Vagina (tissue), 2 donors: Measurements from ENCODE around the gene ZFYVE9. TPM values are rescaled to one million over a fixed set of nuclear protein-coding genes. Genes with fewer than 3 reads are reported as not detected.

Experiments used
- DNase-seq, 2 donors: peaks; one replicate each; pipeline ENCODE4 v3.0.0-alpha.2; 2017; ENCODE audit errors: extremely low spot score in 2 of 2
- H3K27ac ChIP-seq: fragments of 200-600 bp; sonication (generic); one replicate; pipeline ENCODE4 v1.5.1; 2019
- H3K27me3 ChIP-seq: fragments of 200-600 bp; sonication (generic); one replicate; pipeline ENCODE4 v1.5.1; 2019
- H3K36me3 ChIP-seq, 2 donors: fragments of 200-600 bp; sonication (generic); one replicate each; pipeline ENCODE4 v1.5.1; 2017 to 2019
- H3K4me1 ChIP-seq: fragments of 200-600 bp; sonication (generic); one replicate; pipeline ENCODE4 v1.5.1; 2019
- H3K4me3 ChIP-seq, 2 donors: fragments of 200-600 bp; sonication (generic); 1 replicate in 1 of 2; 2 replicates in 1 of 2; pipeline ENCODE4 v1.5.1; 2016 to 2019
- H3K9me3 ChIP-seq: fragments of 200-600 bp; sonication (generic); one replicate; pipeline ENCODE4 v1.5.1; 2019
- POLR2A ChIP-seq, 2 donors: fragments of 450-650 bp; IDR thresholded peaks; one replicate each; pipeline ENCODE4 v1.6.1; 2017; ENCODE audit warnings: antibody characterized with exemption in 2 of 2, mild to moderate bottlenecking in 2 of 2, moderate library complexity in 2 of 2
- POLR2AphosphoS5 ChIP-seq, 2 donors: sonication (generic); formaldehyde crosslinking; IDR thresholded peaks; one replicate each; pipeline ENCODE4 v1.9.0; 2017; ENCODE audit warnings: antibody characterized with exemption in 2 of 2, mild to moderate bottlenecking in 2 of 2, low read depth in 1 of 2; ENCODE audit not compliant: insufficient read depth in 1 of 2
- intact Hi-C: fragments of 100-400 bp; cut with DNase I; formaldehyde crosslinking; loops from one replicate; pipeline ENCODE4 v1.15.1; 2023
- total RNA-seq: library from RNA; depleted of rRNA; stranded (reverse); fragments of >200 nt; gene quantifications from one replicate; pipeline ENCODE4 v1.2.3, GENCODE V29; 2016
- TF ChIP-seq, protein P1 (sequence below), 3 experiments: fragments of 450-650 bp in 2 of 3; fragments of 200-600 bp in 1 of 3; sonication (generic) in 1 of 3; IDR thresholded peaks; one replicate each; pipeline ENCODE4 v1.5.1; 2017 to 2019; ENCODE audit warnings: antibody characterized with exemption in 3 of 3, mild to moderate bottlenecking in 2 of 3, moderate library complexity in 2 of 3

Gene ZFYVE9
- total RNA-seq, 1 donor from 2014 or later = 30.2 TPM

DNA sequence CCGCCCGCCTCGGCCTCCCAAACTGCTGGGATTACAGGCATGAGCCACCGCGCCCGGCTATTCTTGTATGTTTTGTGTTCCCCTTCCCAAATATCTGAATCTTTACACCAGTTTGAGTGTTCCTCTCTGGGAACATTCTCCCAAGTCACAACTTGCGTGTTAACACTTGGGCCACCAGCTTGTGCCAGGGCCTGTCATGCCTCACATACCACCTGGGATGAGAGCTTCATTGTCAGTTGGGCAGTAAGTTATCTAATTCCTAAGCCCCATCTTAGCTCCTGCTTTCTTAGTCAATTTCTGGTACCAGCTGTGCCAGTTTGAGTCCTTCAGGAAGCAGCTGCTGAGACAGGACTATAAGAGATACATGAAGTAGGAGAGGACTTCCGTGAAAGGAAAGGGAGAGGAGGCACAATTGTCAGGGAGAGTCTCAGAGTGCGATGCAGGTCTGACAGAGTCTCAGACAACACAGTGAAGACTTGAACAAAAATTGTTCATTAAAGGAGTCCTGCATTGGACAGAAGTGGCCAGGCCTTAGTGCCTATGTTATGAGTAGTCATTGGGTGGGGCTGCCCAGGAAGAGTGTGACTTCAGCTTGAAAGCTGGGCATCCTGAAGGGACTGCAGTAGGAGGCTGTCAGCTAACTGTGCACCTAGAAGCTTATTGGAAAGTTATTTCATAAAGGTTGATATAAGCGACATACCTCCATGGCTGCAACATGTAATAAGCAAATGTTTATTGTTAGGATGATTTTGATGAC is 17.3 kb downstream of the ZFYVE9 start:
- intact Hi-C loops = no loop called here
- Histone ChIP-seq H3K36me3 (no peaks in the 10 kb centered on the region), H3K9me3 (no peaks in the 10 kb centered on the region), H3K4me3 (no peak overlapping the region), H3K27ac (no peak overlapping the region), H3K4me1 (peaks cover 21% of the 10 kb centered on the region), H3K27me3 (no peaks in the 10 kb centered on the region)
- TF ChIP-seq POLR2AphosphoS5 (IDR thresholded peaks at IDR 0.05; ENCODE audit: insufficient read depth in 1 of 2, low read depth in 1 of 2) (no peak), POLR2A (IDR thresholded peaks at IDR 0.05) (no peak)
- TF ChIP-seq, protein P1, sequence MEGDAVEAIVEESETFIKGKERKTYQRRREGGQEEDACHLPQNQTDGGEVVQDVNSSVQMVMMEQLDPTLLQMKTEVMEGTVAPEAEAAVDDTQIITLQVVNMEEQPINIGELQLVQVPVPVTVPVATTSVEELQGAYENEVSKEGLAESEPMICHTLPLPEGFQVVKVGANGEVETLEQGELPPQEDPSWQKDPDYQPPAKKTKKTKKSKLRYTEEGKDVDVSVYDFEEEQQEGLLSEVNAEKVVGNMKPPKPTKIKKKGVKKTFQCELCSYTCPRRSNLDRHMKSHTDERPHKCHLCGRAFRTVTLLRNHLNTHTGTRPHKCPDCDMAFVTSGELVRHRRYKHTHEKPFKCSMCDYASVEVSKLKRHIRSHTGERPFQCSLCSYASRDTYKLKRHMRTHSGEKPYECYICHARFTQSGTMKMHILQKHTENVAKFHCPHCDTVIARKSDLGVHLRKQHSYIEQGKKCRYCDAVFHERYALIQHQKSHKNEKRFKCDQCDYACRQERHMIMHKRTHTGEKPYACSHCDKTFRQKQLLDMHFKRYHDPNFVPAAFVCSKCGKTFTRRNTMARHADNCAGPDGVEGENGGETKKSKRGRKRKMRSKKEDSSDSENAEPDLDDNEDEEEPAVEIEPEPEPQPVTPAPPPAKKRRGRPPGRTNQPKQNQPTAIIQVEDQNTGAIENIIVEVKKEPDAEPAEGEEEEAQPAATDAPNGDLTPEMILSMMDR (IDR thresholded peaks at IDR 0.05) = no peak
- DNase-seq = no peak

DNA sequence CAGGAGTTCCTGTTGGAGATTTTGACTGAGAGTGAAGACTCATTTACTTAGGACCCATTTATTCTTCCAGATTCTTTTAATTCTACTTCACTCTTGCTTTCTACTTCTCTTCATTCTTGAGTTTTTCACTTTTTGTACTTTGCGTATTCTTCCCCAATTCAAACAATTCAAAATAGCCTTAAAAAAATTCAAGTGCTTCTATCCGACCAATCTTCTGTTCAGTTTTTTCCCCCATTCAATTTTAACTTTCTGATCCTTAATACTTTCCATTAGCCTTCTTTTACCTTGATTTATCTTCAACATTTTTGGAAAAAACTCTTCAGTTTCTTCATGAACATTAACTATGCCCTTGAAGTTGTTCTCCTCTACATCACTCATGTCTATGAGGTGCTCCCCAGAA is 21.1 kb downstream of the ZFYVE9 start:
- DNase-seq = no peak
- H3K27me3 ChIP-seq = no peaks in the 10 kb centered on the region
- no peak overlapping the region for H3K4me3 ChIP-seq
- H3K4me1 ChIP-seq = peaks cover 11% of the 10 kb centered on the region
- no peaks in the 10 kb centered on the region for H3K9me3 ChIP-seq
- intact Hi-C loops = no loop called here
- no peaks in the 10 kb centered on the region for H3K36me3 ChIP-seq
- H3K27ac ChIP-seq = no peak overlapping the region
- TF ChIP-seq, protein P1 (IDR thresholded peaks at IDR 0.05) = no peak
- TF ChIP-seq POLR2AphosphoS5 (IDR thresholded peaks at IDR 0.05; ENCODE audit: insufficient read depth in 1 of 2, low read depth in 1 of 2) = no peak
- TF ChIP-seq POLR2A (IDR thresholded peaks at IDR 0.05) = no peak

DNA sequence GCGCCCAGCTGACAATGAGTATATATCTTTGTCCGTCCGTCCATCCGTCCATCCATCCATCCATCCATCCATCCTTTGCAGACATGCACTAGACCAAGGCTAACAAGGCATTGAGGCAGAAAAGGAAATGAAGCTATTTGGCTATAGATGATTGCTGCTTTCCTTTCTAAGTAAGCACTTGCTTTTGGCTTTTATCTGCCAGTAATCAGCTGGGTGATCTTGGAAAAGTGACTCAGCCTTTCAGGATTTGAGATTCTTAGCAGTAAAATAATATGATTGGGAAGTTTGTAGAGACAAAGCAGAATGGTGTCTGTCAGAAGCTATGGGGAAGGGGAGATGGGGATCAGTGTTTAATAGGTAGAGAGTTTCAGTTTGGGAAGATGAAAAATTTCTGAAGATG is 22.7 kb downstream of the ZFYVE9 start:
- H3K4me1 ChIP-seq = no peaks in the 10 kb centered on the region
- H3K36me3 ChIP-seq = no peaks in the 10 kb centered on the region
- TF ChIP-seq POLR2A (IDR thresholded peaks at IDR 0.05) (no peak), POLR2AphosphoS5 (IDR thresholded peaks at IDR 0.05; ENCODE audit: insufficient read depth in 1 of 2, low read depth in 1 of 2) (no peak)
- TF ChIP-seq, protein P1 (IDR thresholded peaks at IDR 0.05) = no peak
- H3K27ac ChIP-seq = no peak overlapping the region
- no peaks in the 10 kb centered on the region for H3K9me3 ChIP-seq
- DNase-seq = no peak
- H3K27me3 ChIP-seq = no peaks in the 10 kb centered on the region
- intact Hi-C loops = no loop called here
- no peak overlapping the region for H3K4me3 ChIP-seq

DNA sequence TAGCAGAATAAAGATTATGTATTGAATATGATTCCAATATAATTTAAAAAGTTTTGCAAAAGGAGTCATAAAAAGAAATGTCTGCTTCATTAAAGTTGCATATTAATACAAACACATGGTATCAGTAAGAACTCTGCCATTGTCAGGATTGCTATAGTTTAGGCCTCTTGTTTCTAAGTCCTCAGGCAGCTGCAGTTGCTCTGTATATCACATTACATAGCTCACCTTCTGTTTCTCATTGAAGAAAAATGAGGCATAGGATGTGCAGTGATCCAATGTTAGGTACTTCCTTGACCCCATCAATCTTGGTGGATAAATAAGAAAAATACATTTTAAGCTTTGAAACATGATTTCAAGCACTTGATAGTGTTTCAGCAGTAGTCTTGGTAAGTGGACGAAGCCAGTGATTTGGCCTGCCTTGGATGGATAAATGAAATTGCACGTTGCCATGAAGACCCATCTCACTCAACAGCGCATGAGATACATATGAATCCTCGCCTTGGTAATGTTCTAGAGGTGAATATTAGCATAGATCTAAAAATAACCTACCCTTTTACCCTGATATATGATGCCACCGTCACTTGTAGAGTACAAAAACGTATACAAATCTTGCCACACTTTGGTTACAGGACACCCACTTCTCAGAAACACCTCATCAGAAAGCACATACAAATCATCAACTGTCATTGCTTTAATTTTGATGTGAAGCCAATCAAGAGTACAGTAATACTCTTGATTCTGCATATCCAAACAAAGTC is 25.3 kb downstream of the ZFYVE9 start:
- intact Hi-C loops = no loop called here
- no peak for TF ChIP-seq POLR2A (IDR thresholded peaks at IDR 0.05)
- TF ChIP-seq POLR2AphosphoS5 (IDR thresholded peaks at IDR 0.05; ENCODE audit: insufficient read depth in 1 of 2, low read depth in 1 of 2) = no peak
- TF ChIP-seq, protein P1 (IDR thresholded peaks at IDR 0.05) = no peak
- Histone ChIP-seq H3K4me3 (no peak overlapping the region), H3K27me3 (no peaks in the 10 kb centered on the region), H3K9me3 (no peaks in the 10 kb centered on the region), H3K4me1 (no peaks in the 10 kb centered on the region), H3K27ac (no peak overlapping the region), H3K36me3 (no peaks in the 10 kb centered on the region)
- DNase-seq = no peak
